A549 (cell line): ENCODE results near the gene USP6NL.

Source experiments
- GATA3 ChIP-seq: IDR thresholded peaks from 2 replicates; pipeline ENCODE4 v1.6.1; 2012; ENCODE audit warnings: borderline replicate concordance
- HDAC2 ChIP-seq: fragments of 200-600 bp; sonication (generic); IDR thresholded peaks from 2 replicates; pipeline ENCODE4 v1.6.1; 2016
- MAZ ChIP-seq: fragments of 150-350 bp; IDR thresholded peaks from 2 replicates; pipeline ENCODE4 v1.6.1; 2014; ENCODE audit warnings: antibody characterized with exemption, low read depth, low read length, borderline replicate concordance
- POLR2A ChIP-seq: IDR thresholded peaks from 2 replicates; pipeline ENCODE4 v1.6.1; 2012; ENCODE audit warnings: mild to moderate bottlenecking, low read length
- RAD21 ChIP-seq, 2 experiments: fragments of >200 bp in 1 of 2; sonication (Bioruptor Twin) in 1 of 2; formaldehyde crosslinking in 1 of 2; IDR thresholded peaks in 1 of 2; conservative IDR thresholded peaks in 1 of 2; 2 replicates in 1 of 2; 3 replicates in 1 of 2; pipeline ENCODE4 v1.6.1; 2012 to 2018; ENCODE audit warnings: inconsistent platforms in 1 of 2
- TF ChIP-seq, protein P1 (sequence below): fragments of >200 bp; sonication (Bioruptor Twin); formaldehyde crosslinking; IDR thresholded peaks from 3 replicates; pipeline ENCODE4 v1.5.1; 2016

DNA sequence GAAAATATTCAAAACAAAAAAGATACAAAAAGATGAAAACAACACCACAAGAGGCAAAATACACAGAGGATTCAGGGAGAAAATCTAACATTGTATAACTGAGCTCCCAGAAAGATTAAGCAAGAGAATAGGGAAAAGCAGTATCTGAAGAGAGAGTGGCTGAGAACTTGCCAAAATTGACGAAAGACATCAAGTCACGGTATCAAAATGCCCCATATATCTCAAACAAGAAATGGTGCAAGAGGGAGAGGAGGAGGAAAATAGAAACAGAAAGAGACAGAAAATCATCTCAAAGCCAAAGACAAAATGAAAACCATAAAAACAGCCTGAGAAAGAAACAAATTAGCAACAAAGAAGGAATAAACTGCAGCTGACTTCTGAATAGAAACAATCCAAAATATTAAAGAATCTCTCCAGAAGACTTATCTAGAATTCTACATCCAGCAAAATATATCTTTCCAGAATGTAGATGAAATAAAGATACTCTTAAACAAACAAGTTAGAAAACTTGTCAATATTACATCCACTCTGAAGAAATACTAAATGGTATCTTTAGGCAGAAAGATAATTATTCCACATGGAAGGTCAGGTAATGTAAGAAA is 5.5 kb downstream of the USP6NL start:
- TF ChIP-seq GATA3 (no peak), HDAC2 (no peak), POLR2A (no peak), RAD21 (conservative IDR thresholded peaks at IDR 0.05 in 1 of 2, IDR thresholded peaks at IDR 0.05 in 1 of 2) (no peak), MAZ (no peak)
- TF ChIP-seq, protein P1, sequence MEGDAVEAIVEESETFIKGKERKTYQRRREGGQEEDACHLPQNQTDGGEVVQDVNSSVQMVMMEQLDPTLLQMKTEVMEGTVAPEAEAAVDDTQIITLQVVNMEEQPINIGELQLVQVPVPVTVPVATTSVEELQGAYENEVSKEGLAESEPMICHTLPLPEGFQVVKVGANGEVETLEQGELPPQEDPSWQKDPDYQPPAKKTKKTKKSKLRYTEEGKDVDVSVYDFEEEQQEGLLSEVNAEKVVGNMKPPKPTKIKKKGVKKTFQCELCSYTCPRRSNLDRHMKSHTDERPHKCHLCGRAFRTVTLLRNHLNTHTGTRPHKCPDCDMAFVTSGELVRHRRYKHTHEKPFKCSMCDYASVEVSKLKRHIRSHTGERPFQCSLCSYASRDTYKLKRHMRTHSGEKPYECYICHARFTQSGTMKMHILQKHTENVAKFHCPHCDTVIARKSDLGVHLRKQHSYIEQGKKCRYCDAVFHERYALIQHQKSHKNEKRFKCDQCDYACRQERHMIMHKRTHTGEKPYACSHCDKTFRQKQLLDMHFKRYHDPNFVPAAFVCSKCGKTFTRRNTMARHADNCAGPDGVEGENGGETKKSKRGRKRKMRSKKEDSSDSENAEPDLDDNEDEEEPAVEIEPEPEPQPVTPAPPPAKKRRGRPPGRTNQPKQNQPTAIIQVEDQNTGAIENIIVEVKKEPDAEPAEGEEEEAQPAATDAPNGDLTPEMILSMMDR: no peak
